NCI-H1417 treated with DMSO at 0.1 percent for 48 hours (cell line): ENCODE data around the gene DDX17.

Experiments used
- DNase-seq: peaks from one replicate; lab custom pipeline; 2025; lab: John Stamatoyannopoulos, UW

The DDX17 gene

GRCh38 chr22:38448945-38449745, 57.0 kb downstream of the DDX17 start:
- no peak for DNase-seq

GRCh38 chr22:38446018-38446601, 60.0 kb downstream of the DDX17 start:
- DNase-seq, result no peak

DNA sequence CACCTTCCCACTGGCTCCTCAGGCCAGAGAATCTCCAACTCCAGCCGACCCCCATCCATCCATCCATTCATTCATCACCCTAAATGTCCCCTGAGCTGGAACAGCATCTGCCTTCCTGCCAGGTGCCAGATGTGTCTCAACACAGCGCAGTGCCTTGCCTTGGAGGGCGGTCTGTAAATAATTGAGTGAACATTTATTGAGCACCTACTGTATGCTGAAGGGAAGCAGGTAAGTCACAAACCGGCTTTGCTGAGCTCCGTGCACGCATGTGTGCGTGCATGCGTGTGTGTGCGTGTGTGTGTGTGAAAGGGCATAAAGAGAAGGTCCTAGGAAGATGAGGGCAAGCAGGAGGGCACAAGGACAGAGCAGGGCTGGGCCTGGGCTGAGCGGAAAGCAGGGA, 61.3 kb downstream of the DDX17 start:
- DNase-seq, result no peak

DNA sequence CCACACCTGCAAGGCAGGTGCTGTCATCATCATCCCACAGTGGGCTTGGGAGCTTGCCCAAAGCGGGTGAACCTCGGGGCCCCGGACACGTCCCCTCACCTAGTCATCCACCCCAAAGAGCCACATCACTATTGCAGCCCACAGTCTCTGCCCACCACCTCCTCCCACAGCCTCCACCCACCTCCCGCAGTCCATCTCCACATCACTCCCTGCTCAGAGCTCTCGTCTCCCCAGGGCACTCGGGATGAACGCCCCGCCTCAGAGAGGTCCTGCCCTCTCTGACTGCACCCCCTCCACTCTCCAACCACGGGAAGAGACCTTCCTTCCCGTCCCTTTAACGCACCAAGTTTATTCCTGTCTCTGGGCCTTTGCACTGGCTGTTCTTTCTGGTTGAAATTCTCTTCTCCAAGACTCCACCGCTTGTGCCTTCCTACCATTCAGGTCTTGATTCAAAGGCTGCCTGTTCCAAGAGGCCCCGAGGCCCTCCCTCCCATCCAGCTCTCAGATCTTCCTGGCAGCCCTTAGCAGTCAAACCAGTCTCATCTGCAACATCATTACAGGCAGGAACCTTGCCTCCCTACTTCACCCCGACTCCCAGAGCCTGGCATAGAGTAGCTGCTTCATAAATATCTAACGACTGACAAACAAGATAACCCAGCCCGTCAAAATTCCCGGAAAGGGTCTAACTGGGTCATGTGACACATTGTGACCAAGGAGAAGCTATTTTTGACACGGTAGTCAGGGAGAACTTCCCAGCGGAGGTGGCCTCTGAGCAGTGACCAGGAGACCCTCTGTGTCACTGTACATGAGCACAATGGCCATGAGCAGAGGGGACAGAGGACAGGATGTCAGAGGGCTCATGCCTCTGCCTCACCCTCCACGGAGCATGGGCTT, 62.2 kb downstream of the DDX17 start:
- DNase-seq, result no peak

GRCh38 chr22:38442967-38443627, 63.0 kb downstream of the DDX17 start:
- no peak for DNase-seq

GRCh38 chr22:38441620-38442287, 64.4 kb downstream of the DDX17 start:
- no peak for DNase-seq

- no peak for DNase-seq
These were observed 65.3 kb downstream of the DDX17 start for GRCh38 chr22:38440747-38441350.

DNA sequence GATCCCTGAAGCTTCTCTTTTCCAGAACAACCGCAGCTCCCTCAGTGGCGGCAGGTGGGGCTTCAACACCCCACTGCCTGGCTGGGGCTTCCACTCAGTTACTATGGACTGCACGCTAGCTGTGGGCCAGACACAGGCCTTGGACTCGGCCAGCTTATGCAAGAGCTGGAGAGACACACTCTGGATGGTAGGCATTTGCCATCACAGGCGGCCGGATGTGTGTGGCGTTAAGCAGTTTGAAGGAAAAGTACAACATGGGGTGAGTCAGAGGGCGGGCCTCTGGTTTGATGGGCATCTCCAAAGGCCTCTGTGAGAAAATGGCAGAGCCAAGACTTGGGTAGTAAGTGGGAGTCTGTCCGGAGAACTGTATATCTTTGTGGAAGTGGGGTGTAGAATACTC, 68.7 kb downstream of the DDX17 start:
- DNase-seq, result no peak

- no peak for DNase-seq
These were observed 69.3 kb downstream of the DDX17 start for GRCh38 chr22:38436629-38437395.

GRCh38 chr22:38435965-38436364, 70.1 kb downstream of the DDX17 start:
- no peak for DNase-seq

- DNase-seq, result no peak
These were observed 71.1 kb downstream of the DDX17 start for GRCh38 chr22:38435010-38435409.

GRCh38 chr22:38433871-38434270, 72.2 kb downstream of the DDX17 start:
- DNase-seq, result no peak
